T-cell (primary cell): ENCODE results near the gene PKD1L1. TPM values are rescaled to one million over a fixed set of nuclear protein-coding genes. Genes with fewer than 3 reads are reported as not detected.

Experiments used
- ATAC-seq, 4 experiments: fragments of 200-7000 bp in 3 of 4; fragments of 150-1000 bp in 1 of 4; cut with Tn5 transposase; replicated peaks in 1 of 4; 1 replicate in 3 of 4; 2 replicates in 1 of 4; pipeline ENCODE4 v1.10.0; 2021; ENCODE audit warnings: moderate library complexity in 3 of 4, mild to moderate bottlenecking in 2 of 4, moderate number of reproducible peaks in 1 of 4
- CTCF ChIA-PET, 2 donors: fragments of 300-600 bp; sonication (Branson Sonifier 250); formaldehyde crosslinking; loops; one replicate each; lab custom pipeline; 2022; ENCODE audit warnings: antibody characterized with exemption in 2 of 2; lab: Charles Lee
- POLR2A ChIA-PET, 2 donors: fragments of 300-600 bp; sonication (Branson Sonifier 250); formaldehyde crosslinking; loops; one replicate each; lab custom pipeline; 2022; ENCODE audit warnings: antibody characterized with exemption in 2 of 2; lab: Charles Lee
- DNase-seq, 35 experiments: peaks; one replicate each; pipeline versions ENCODE4 v3.0.0 to v3.0.0-alpha.2; 2013 to 2023
- H3K27ac ChIP-seq: one replicate; pipeline ENCODE4 v1.5.1; 2013; ENCODE audit warnings: low read length
- H3K27me3 ChIP-seq, 2 experiments: replicated peaks in 1 of 2; 1 replicate in 1 of 2; 2 replicates in 1 of 2; pipeline versions ENCODE4 v1.6.1 to v1.7.0; 2013; ENCODE audit warnings: low read length in 1 of 2, mixed read lengths in 1 of 2; ENCODE audit not compliant: control insufficient read depth in 2 of 2, insufficient read depth in 2 of 2; ENCODE audit errors: extremely low read depth in 1 of 2
- H3K36me3 ChIP-seq, 2 donors: 1 replicate in 1 of 2; 2 replicates in 1 of 2; pipeline versions ENCODE4 v1.6.1 to v1.7.0; 2013; ENCODE audit warnings: low read length in 1 of 2; ENCODE audit not compliant: control insufficient read depth in 2 of 2, insufficient read depth in 1 of 2; ENCODE audit errors: extremely low read depth in 1 of 2
- H3K4me1 ChIP-seq, 2 experiments: 1 replicate in 1 of 2; 2 replicates in 1 of 2; pipeline versions ENCODE4 v1.6.1 to v1.7.0; 2013; ENCODE audit warnings: low read length in 2 of 2, mixed read lengths in 1 of 2; ENCODE audit not compliant: insufficient read depth in 2 of 2, control insufficient read depth in 1 of 2; ENCODE audit errors: extremely low read depth in 1 of 2
- H3K4me3 ChIP-seq, 2 donors: 1 replicate in 1 of 2; 2 replicates in 1 of 2; pipeline versions ENCODE4 v1.5.1 to v1.7.0; 2013; ENCODE audit warnings: mild to moderate bottlenecking in 2 of 2, low read length in 1 of 2, moderate library complexity in 1 of 2; ENCODE audit not compliant: control insufficient read depth in 1 of 2; ENCODE audit errors: extremely low read depth in 1 of 2
- H3K9me3 ChIP-seq: 2 replicates; pipeline ENCODE4 v1.7.0; 2013
- H3K27ac Mint-ChIP-seq, 2 donors: one replicate each; pipeline ENCODE4 v1.8.0; 2020 to 2021; ENCODE audit warnings: mild to moderate bottlenecking in 2 of 2, mixed read lengths in 2 of 2
- H3K27me3 Mint-ChIP-seq, 2 donors: one replicate each; pipeline ENCODE4 v1.8.0; 2021 to 2022; ENCODE audit warnings: mixed read lengths in 2 of 2
- H3K36me3 Mint-ChIP-seq: one replicate; pipeline ENCODE4 v1.8.0; 2021; ENCODE audit warnings: mixed read lengths
- H3K4me1 Mint-ChIP-seq, 3 donors: one replicate each; pipeline ENCODE4 v1.8.0; 2020 to 2022; ENCODE audit warnings: mixed read lengths in 3 of 3, mild to moderate bottlenecking in 1 of 3
- H3K4me3 Mint-ChIP-seq, 3 donors: one replicate each; pipeline ENCODE4 v1.8.0; 2020 to 2022; ENCODE audit warnings: mild to moderate bottlenecking in 3 of 3, mixed read lengths in 3 of 3, moderate library complexity in 3 of 3
- H3K9me3 Mint-ChIP-seq, 3 donors: one replicate each; pipeline ENCODE4 v1.8.0; 2020 to 2022; ENCODE audit warnings: mixed read lengths in 3 of 3
- WGBS: methylation state at CpG from one replicate; pipeline ENCODE4 v1.1.5; 2013; ENCODE audit warnings: missing lambda C conversion rate; ENCODE audit not compliant: insufficient coverage; 5-methylcytosine and 5-hydroxymethylcytosine counted together
- total RNA-seq, 35 experiments: library from RNA in 6 of 35; stranded (reverse) in 6 of 35; fragments of 120-200 nt in 1 of 35; gene quantifications; one replicate each; pipeline versions ENCODE4 v1.2.1 to v1.2.4 and lab custom pipeline; 2013 to 2026

The PKD1L1 gene
- total RNA-seq, 5 donors from 2014 or later (not counting 1 experiment from before 2014, with no cell fraction given): 0.30 to 0.76 (median 0.38) TPM

DNA sequence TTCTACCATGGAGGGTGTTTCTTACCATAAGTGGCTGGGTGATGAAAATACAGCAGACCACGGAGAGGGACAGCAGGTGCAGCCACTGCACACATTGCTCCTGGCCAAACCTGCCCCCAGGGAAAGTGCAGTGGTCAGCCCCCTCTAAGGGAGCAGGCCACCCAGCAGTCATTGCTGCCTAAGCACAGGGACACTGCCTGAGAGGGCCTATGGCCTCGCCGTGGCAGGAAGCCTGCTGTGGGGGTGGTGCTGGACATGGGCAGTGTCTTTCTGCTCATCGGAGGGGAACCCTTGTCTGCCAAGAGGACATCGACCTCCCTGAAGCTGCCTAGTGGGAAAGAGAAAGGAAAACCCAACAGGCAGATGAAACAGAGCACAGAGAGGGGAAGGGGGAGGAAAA is 118.3 kb downstream of the PKD1L1 start:
- no peaks in the 10 kb centered on the region for H3K36me3 ChIP-seq
- Mint-ChIP-seq H3K4me1 (no peaks in the 10 kb centered on the region), H3K27ac (no peak overlapping the region), H3K27me3 (peaks cover 3 to 4% of the 10 kb centered on the region in 2 donors), H3K9me3 (no peaks in the 10 kb centered on the region), H3K4me3 (no peak overlapping the region), H3K36me3 (no peaks in the 10 kb centered on the region)
- no peaks in the 10 kb centered on the region for H3K4me1 ChIP-seq
- no peak overlapping the region for H3K4me3 ChIP-seq
- ChIA-PET POLR2A (interaction anchor here in 1 of 2 donors (0.6 kb wide), 1 partner anchor 20 kb away, joined by 10 read pairs; no protein-coding TSS in a partner anchor), CTCF (no interaction called here)
- WGBS: 80% methylated on average over 1 of the region's 5 CpGs
- no peak for ATAC-seq
- H3K27ac ChIP-seq: no peak overlapping the region
- DNase-seq: no peak
- no peaks in the 10 kb centered on the region for H3K9me3 ChIP-seq
- H3K27me3 ChIP-seq: peaks cover 0 to 13% of the 10 kb centered on the region in 2 experiments

DNA sequence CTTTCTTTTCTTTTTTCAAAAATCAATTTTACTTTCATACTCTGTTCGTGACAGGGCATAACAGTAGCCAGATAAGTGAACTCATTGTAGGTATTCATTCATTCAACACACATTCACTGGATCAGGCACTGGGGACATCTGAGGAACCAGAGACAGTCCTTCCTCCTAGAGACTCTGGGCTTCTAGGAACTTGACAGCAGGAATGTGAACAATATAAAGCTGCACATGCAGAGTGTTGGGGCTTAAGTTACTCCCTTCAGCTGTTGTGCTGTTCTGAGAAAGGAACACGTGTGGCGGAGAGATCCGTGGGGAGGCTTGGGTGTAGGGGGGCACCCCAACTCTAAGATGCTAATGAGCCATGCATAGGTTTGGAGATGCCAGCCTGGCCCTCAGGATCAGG is 120.4 kb downstream of the PKD1L1 start:
- ATAC-seq (no peak), DNase-seq (no peak)
- H3K9me3 Mint-ChIP-seq: no peaks in the 10 kb centered on the region
- no peak overlapping the region for H3K27ac Mint-ChIP-seq
- H3K4me1 Mint-ChIP-seq: no peaks in the 10 kb centered on the region
- no peaks in the 10 kb centered on the region for H3K36me3 Mint-ChIP-seq
- H3K4me3 Mint-ChIP-seq: no peak overlapping the region
- H3K27ac ChIP-seq: no peak overlapping the region
- H3K4me3 ChIP-seq: no peak overlapping the region
- no peaks in the 10 kb centered on the region for H3K9me3 ChIP-seq
- no peaks in the 10 kb centered on the region for H3K4me1 ChIP-seq
- H3K27me3 ChIP-seq: peaks cover 0 to 13% of the 10 kb centered on the region in 2 experiments
- 77% methylated on average over 3 of the region's 4 CpGs for WGBS
- H3K36me3 ChIP-seq: no peaks in the 10 kb centered on the region
- POLR2A ChIA-PET: no interaction called here
- H3K27me3 Mint-ChIP-seq: peaks cover 3 to 4% of the 10 kb centered on the region in 2 donors
- CTCF ChIA-PET: no interaction called here

DNA sequence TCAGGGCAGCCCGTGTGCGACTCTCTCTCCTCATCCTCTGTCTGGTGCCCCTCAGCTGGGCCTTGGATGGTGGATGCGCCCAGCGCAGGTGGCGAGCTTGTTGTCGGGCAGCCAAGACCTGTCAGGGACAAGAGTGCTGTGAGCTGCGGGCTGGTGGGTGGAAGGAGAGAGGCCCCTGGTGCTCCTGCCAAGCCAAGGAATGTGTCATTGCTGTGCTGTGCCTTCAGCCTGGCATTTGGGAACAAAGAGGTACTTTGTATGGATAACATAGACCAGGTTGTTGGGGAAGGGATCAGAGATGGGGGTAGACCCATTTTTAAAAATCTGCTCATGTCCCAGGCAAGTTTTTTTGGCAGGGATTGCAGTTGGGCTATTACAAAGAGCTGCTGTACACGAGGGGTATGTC is 120.9 kb downstream of the PKD1L1 start:
- Histone ChIP-seq H3K36me3 (no peaks in the 10 kb centered on the region), H3K4me1 (no peaks in the 10 kb centered on the region), H3K4me3 (no peak overlapping the region), H3K27ac (no peak overlapping the region), H3K27me3 (peaks cover 0 to 13% of the 10 kb centered on the region in 2 experiments), H3K9me3 (no peaks in the 10 kb centered on the region)
- Mint-ChIP-seq H3K36me3 (no peaks in the 10 kb centered on the region), H3K27ac (no peak overlapping the region), H3K4me3 (no peak overlapping the region), H3K9me3 (no peaks in the 10 kb centered on the region), H3K4me1 (no peaks in the 10 kb centered on the region), H3K27me3 (peaks cover 3 to 4% of the 10 kb centered on the region in 2 donors)
- ChIA-PET CTCF (no interaction called here), POLR2A (no interaction called here)
- ATAC-seq (no peak), DNase-seq (no peak)
- 86% methylated on average over 5 of the region's 8 CpGs for whole genome bisulfite sequencing

DNA sequence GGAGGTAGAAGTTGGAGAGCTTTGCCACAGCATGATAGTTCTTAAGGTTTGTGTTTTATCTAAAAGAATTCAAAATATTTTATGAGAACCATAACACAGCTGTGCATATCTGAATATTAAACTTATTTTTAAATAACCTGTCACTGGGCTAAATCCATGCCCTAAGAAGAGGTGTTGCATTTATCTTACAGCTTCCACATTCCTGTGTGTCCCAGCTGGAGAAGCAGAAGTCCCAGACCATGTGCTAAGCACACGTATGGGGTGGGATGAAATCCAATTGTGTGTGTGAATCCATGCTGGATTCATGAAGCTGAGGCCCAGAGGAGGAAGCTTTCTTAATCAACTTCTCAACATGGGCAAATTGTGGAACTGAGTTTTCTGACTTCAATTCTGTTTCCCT is 121.5 kb downstream of the PKD1L1 start:
- ATAC-seq (no peak), DNase-seq (no peak)
- Histone ChIP-seq H3K27ac (no peak overlapping the region), H3K27me3 (peaks cover 0 to 13% of the 10 kb centered on the region in 2 experiments), H3K9me3 (no peaks in the 10 kb centered on the region), H3K4me1 (no peaks in the 10 kb centered on the region), H3K36me3 (no peaks in the 10 kb centered on the region), H3K4me3 (no peak overlapping the region)
- Mint-ChIP-seq H3K4me3 (no peak overlapping the region), H3K27ac (no peak overlapping the region), H3K4me1 (no peaks in the 10 kb centered on the region), H3K27me3 (peaks cover 3 to 4% of the 10 kb centered on the region in 2 donors), H3K9me3 (no peaks in the 10 kb centered on the region), H3K36me3 (no peaks in the 10 kb centered on the region)
- no CpG with 5 or more reads among the region's 1 CpG for WGBS
- ChIA-PET POLR2A (no interaction called here), CTCF (no interaction called here)

DNA sequence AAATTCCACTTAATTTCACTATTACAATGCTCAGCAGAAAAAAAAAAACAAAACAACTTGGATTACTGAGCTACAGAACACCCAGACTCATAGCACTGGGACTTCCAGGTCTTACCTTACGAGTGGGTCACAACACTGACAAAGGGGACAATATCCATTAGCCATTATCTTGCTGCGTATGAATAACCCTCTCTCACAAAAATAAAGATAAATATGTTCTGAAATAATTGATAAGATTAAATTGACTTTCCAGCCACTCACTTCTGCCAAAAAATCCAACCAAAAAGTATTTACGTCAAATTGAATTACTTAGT is 128.7 kb downstream of the PKD1L1 start:
- H3K4me1 Mint-ChIP-seq: no peaks in the 10 kb centered on the region
- DNase-seq: no peak
- no peak overlapping the region for H3K4me3 ChIP-seq
- peaks cover 0 to 5% of the 10 kb centered on the region in 2 experiments for H3K27me3 ChIP-seq
- no peaks in the 10 kb centered on the region for H3K4me1 ChIP-seq
- no peaks in the 10 kb centered on the region for H3K9me3 ChIP-seq
- no CpG with 5 or more reads among the region's 3 CpGs for WGBS
- no peaks in the 10 kb centered on the region for H3K36me3 ChIP-seq
- no peak overlapping the region for H3K4me3 Mint-ChIP-seq
- CTCF ChIA-PET: interaction anchor here (0.6 to 1.9 kb wide), 4 partner anchors 401 to 636 kb away, joined by 3 to 13 read pairs (median 3); no protein-coding TSS in a partner anchor
- H3K27me3 Mint-ChIP-seq: no peaks in the 10 kb centered on the region
- POLR2A ChIA-PET: no interaction called here
- ATAC-seq: no peak
- no peaks in the 10 kb centered on the region for H3K36me3 Mint-ChIP-seq
- H3K27ac ChIP-seq: no peak overlapping the region
- H3K27ac Mint-ChIP-seq: no peak overlapping the region
- no peaks in the 10 kb centered on the region for H3K9me3 Mint-ChIP-seq

DNA sequence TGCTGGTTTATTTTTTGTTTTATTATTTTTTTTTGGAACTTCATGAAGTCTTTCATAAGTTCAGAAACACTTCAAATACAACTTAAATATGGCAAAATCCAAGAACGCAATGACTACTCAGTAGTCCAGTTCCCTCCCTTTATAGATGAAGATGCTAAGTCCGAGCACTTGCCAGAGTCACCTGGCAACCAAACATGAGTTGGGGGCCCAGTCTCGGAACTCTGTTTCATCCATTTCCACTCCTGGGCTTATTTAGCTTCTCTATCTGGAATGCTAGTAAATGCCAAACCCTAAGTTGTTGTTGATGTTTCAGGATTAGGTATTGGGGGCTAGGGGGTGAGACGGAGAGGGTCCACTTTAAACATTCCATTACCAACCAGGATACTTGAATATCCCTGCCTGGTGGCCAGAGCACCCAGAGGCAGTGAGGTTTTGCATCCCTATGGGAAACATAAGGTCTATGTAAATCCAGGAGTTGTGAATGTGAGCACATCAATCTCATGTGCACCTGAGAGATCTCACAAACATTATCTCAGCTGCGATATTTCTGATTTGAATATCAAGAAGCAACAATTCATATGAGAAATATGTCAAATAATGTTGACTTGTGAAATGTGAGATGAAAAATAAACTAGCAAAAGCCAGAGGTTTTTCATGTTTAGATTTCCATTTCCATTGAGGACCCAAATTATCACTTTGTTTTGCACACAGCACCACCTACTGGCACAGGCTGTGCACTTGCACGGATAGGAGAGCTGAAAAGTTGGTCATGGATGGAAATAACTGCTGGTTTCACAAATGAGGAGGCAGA is 129.3 kb downstream of the PKD1L1 start:
- ChIA-PET CTCF (interaction anchor here (0.6 to 1.9 kb wide), 4 partner anchors 401 to 636 kb away, joined by 3 to 13 read pairs (median 3); no protein-coding TSS in a partner anchor), POLR2A (interaction anchor here in 1 of 2 donors (0.6 kb wide), 1 partner anchor 815 kb away, joined by 4 read pairs; no protein-coding TSS in a partner anchor)
- H3K4me3 Mint-ChIP-seq: no peak overlapping the region
- Histone ChIP-seq H3K36me3 (no peaks in the 10 kb centered on the region), H3K4me1 (no peaks in the 10 kb centered on the region), H3K27ac (no peak overlapping the region), H3K4me3 (no peak overlapping the region), H3K9me3 (no peaks in the 10 kb centered on the region), H3K27me3 (peaks cover 0 to 5% of the 10 kb centered on the region in 2 experiments)
- H3K27ac Mint-ChIP-seq: no peak overlapping the region
- H3K36me3 Mint-ChIP-seq: no peaks in the 10 kb centered on the region
- no peaks in the 10 kb centered on the region for H3K9me3 Mint-ChIP-seq
- WGBS: 86% methylated on average over 1 of the region's 6 CpGs
- DNase-seq (peak in 20 of 35 experiments; percentile 7 to 46 (median 16)), ATAC-seq (no peak)
- no peaks in the 10 kb centered on the region for H3K4me1 Mint-ChIP-seq
- no peaks in the 10 kb centered on the region for H3K27me3 Mint-ChIP-seq
